Left colon (tissue), 2 donors: Measurements from ENCODE around the gene TWF2. TPM values are rescaled to one million over a fixed set of nuclear protein-coding genes. Genes with fewer than 3 reads are reported as not detected.

Experiments
- ATAC-seq: fragments of 200-7000 bp; cut with Tn5 transposase; one replicate; pipeline ENCODE4 v1.9.1; 2020; ENCODE audit warnings: mild to moderate bottlenecking, moderate library complexity
- DNase-seq, 2 donors: peaks; one replicate each; pipeline ENCODE4 v3.0.0-alpha.2; 2020
- intact Hi-C, 2 donors: fragments of 100-400 bp; cut with DNase I in 1 of 2; cut with micrococcal nuclease in 1 of 2; formaldehyde crosslinking; loops; one replicate each; pipeline versions ENCODE4 v1.11.2 to v1.14.0; 2022; cut with DNase I, micrococcal nuclease
- total RNA-seq, 2 donors: library from RNA; stranded (reverse); fragmentation: NEBNext Ultra II Directional; extraction: Animal tissue kit (Norgen Biotek cat#: 25700); gene quantifications; one replicate each; pipeline ENCODE4 v1.2.1, GENCODE V29; 2021
- donor health status: DM: no; HTN: no; CAD: no.
- donor health status: DM: yes; HTN: yes; CAD: no.

TWF2 gene
- total RNA-seq, 2 donors from 2014 or later = 37.8 to 53.9 TPM

DNA sequence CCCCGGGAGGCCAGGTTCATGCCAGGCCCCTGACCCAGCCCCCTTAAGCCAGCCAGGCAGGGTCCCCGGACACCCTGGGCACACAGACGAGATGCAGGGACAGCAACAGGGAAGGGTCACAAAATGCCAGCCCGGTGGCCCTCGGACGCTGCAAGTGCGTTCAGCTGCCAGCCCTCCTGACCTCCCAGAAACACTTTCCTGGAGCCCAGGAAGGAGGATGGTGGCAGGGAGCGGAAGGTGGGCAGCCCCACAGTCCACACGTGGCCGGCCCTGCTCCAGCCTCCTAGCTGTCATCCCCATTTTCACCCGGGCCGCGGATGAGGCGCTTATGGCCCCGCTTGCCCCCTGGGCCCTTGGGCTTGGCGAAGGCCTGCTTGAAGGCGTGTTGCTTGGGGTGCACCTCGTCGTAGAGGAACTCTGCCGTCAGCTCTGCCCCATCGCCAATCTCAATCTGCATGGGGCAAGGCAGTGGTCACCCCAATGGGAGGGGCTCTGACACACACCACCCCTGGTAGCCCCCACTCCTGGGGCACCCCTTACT, 10.1 kb downstream of the TWF2 start:
- no peak for DNase-seq
- intact Hi-C loops = no loop called here
- ATAC-seq = no peak

DNA sequence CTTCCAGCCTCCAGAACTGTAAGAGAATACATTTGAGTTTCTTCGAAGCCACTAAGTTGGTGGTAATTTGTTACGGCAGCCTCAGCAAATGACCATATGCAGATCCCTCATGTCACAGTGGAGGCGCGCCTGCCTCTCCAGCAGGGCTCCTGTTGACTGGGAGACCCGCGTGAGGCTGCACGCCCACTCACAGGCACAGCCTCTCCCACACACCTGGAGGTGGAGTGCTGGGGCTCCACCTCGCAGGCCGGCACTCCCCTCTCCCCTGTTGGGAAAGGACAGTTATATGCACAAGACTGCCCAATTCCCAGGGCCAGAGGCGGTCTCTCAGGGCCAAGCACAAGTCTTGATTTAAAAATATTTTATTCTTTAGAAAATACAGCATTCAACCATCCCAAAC, 10.7 kb downstream of the TWF2 start:
- intact Hi-C loops = no loop called here
- no peak for DNase-seq
- ATAC-seq = no peak

GRCh38 chr3:52227766-52228165, 11.2 kb downstream of the TWF2 start:
- DNase-seq (no peak), ATAC-seq (no peak)
- intact Hi-C loops = no loop called here

DNA sequence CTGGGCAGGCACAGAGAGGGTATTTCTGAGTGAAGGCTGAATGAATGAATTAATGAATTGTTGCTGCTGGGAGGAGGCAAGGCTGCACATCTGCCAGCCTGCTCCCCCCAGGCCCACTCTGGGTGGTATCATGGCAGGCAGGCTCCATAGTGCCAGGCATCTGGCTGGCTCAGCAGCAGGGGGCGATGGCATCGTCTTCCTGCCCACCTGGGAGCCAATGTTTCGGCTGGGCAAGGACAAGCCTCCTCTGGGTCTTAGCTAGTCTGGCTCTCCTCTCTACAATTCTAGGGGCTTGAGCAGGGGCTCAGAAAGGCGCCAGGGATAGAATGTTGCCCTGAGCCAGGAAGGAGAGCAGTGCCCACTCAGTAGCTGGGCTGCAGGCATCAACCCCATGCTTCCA, 11.8 kb downstream of the TWF2 start:
- DNase-seq (no peak), ATAC-seq (no peak)
- intact Hi-C loops = no loop called here

DNA sequence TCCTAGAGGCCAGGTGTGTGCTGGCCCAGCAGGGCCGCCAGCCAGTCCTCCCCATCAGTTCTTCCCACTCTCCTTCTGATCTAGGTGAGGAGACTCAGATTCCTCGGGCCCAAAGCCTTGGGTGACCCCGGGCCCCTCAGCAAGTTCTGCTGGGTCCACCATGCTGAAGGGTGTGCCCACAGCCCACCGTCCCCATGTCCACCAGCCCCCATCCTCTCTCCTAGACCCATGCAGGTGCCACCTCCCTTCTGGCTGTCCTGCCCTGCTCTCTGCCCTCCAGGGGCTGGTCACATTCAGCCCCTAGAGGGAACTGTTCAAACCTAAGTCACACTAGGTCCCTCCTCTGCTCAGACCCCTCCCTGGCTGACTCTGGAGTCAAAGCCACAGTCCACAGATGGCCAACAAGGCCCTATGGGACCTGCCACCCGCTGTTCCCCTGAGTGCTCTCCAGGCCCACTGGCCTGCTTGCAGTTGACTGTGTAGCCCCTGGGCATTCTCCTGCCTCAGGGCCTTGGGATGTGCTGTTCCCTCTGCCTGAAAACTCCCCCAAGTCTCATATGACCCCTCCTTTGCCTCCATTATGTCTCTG, 12.6 kb downstream of the TWF2 start:
- intact Hi-C loops = no loop called here
- ATAC-seq (no peak), DNase-seq (no peak)

GRCh38 chr3:52225452-52226228, 13.3 kb downstream of the TWF2 start, which contains the start of gene TLR9:
Gene TLR9, minus strand, starts transcription at chr3:52225645. Its CDS starts 116 bp downstream, at chr3:52225529.
- ATAC-seq (peak; percentile 5), DNase-seq (peak in 1 of 2 donors; percentile 45)
- intact Hi-C loops = no loop called here

GRCh38 chr3:52223449-52224408, 15.2 kb downstream of the TWF2 start:
- ATAC-seq (no peak), DNase-seq (peak in 1 of 2 donors; percentile 14)
- intact Hi-C loops = no loop called here

DNA sequence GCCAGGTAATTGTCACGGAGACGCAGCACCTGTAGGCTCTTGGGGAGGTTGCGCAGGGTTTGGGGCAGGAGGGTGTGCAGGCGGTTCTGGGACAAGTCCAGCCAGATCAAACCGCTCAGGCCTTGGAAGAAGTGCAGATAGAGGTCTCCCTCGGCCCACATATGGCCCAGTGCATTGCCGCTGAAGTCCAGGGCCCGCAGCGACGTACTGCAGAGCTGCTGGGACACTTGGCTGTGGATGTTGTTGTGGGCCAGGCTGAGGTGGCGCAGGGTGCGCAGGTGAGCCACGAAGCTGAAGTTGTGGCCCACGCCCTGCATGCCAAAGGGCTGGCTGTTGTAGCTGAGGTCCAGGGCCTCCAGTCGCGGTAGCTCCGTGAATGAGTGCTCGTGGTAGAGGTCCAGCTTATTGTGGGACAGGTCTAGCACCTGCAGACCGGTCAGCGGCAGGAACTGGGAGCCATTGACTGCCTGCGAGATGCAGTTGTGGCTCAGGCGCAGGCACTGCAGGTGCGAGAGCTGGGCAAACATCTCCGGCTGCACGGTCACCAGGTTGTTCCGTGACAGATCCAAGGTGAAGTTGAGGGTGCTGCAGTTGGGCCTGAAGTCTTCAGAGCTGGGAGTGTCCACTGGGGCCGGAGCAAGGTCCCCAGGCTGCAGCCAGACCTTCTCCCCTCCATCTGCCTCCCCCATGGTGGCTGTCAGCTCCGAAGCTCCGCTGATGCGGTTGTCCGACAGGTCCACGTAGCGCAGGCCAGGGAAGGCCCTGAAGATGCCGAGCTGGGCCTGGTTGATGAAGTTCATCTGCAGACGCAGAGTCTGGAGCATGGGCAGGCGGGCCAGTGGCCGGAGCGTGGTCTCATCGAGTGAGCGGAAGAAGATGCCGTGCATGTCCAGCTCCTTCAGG, 16.4 kb downstream of the TWF2 start:
- ATAC-seq = no peak
- intact Hi-C loops = no loop called here
- peak in 1 of 2 donors; percentile 21 for DNase-seq

GRCh38 chr3:52221563-52222318, 17.2 kb downstream of the TWF2 start:
- DNase-seq (peak in 1 of 2 donors; percentile 26), ATAC-seq (no peak)
- intact Hi-C loops = no loop called here

- DNase-seq (peak in 1 of 2 donors; percentile 24), ATAC-seq (no peak)
- intact Hi-C loops = no loop called here
Observed at GRCh38 chr3:52221141-52221562, 17.8 kb downstream of the TWF2 start.

DNA sequence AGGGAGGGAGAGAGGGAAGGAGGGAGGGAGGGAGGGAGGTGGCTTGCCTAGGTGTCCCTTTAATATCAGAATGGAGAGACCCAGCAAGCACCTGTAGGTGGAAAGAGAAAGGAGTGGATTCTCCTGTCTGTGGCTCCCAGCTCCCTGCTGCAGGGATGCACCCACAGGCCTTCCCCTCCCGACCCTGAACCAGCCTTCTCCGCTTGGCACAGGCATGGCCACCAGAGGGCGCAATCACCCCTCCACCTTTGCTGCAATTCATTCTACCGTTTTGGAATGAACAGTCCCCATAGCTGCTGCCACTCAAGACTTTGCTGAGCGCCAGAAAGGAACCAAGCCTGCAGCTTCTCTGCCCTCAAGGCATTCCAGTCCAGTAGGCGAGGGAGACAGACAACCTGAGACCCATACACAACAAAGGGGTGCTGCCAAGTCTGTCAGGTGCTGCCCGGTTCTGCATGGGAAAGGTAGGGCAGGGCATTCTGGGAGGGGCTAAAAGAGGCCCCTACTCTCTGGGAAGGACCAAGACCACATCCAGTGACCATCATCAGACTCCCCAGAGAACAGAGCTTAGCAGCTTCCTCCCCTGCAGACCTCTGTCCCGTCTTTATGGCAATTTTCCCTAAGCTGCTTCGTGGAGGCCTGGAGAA, 18.5 kb downstream of the TWF2 start:
- intact Hi-C loops = no loop called here
- DNase-seq = peak; percentile 71 to 92
- ATAC-seq = peak; percentile 36

DNA sequence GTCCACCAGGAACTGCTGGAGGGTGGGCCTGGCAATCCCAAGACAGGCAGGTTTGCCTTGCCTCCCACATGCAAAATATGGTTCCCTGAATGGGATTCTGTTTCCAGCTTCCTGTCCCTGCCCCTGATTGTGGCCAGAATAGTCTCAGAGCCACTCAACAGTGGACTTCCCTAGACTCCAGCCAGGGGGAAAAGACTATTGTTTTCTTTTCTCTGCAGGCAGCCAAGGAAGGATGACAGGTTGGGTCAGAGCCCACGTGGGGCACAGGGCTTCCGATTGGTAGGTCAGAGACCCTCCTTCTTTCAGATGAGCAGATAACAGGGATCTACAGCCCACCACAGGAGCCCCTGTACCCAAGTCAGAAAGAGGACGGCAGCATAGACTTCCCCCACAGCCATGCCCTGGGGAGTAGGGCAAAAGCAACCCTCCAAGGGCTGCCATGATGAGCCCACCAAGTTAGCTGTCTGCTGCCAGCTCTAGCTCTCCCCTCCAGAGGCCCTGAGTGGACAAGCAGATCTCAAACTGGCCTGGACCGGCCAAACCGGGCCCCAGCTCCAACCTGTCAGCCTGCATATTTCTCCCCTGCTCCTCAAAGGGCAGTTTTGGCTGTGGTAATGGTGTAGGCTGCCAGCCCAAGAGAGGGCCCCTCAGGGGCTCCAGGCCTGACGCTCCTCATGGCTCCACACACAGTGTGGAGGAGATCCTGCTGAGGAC, 19.9 kb downstream of the TWF2 start:
- DNase-seq (peak in 1 of 2 donors; percentile 21), ATAC-seq (no peak)
- intact Hi-C loops = no loop called here

DNA sequence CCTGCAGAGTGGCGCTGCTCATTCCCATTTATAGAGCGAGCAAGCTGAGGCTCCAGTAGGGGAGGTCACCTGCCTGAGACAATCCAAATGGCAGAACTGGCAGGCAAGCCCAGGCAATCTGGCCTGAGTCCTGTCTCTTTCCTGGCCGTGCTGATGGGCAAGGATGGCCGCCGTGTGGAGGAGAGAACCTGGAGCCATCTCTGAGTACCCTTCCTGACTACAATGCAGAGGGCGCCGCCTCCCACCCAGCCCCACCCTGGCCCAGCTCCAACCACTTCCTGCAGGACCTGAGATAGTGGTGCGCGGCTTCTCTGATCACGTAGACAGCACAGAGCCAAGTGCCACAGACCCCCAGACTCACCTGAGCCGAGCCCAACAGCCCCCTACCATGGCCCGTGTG, 20.5 kb downstream of the TWF2 start:
- ATAC-seq (no peak), DNase-seq (peak in 1 of 2 donors; percentile 36)
- intact Hi-C loops = no loop called here

- DNase-seq (peak in 1 of 2 donors; percentile 24), ATAC-seq (peak; percentile 7)
- intact Hi-C loops = no loop called here
Observed at GRCh38 chr3:52218026-52218425, 20.9 kb downstream of the TWF2 start.

DNA sequence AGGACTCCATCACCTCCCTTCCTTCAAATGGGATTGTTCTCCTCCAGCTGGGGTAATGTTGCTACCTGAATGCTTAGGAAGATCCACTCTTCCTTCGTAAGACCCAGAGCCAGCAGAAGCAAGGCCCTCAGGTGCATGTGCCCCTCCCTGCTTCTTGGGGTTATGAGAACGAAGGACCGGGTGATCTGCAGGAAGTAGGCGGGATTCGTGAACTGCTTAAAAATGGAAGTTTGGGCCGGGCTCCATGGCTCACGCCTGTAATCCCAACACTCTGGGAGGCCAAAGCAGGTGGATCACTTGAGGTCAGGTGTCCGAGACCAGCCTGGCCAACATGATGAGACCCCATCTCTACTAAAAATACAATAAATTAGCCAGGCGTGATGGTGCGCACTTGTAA, 21.6 kb downstream of the TWF2 start:
- DNase-seq (no peak), ATAC-seq (peak; percentile 31)
- intact Hi-C loops = no loop called here
